Bone marrow (tissue), 2 donors: Measurements from ENCODE around the gene DICER1.
A peak's percentile ranks its signal among the peaks of the same experiment; 100 is the strongest.
"Not testable (repeated sequence)": the region's sequence is repeated elsewhere in the genome, so short reads cannot be mapped to it uniquely, and the experiment has no call there.

Source experiments
- DNase-seq, 2 donors: peaks; one replicate each; lab custom pipeline; 2025; lab: John Stamatoyannopoulos, UW

Gene DICER1

GRCh38 chr14:95150910-95151309, 6.4 kb downstream of the DICER1 start:
- no peak for DNase-seq

DNA sequence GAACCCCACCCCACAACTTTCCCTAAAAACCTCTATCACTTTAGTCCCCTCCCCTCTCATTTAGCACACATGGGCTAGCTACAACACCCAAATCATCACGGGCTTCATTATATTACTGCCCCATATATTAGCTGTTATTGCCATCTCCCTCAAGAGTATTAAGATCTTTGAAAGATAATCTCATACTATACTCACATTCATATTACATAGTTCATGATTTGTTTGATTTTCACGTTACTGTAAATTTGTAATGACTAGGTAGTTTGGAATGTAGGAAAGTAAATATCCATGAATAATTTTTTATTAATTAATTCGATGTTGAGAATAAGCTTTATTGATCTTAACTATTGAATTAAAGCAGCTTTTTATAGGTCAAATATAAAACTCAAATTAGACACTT, 7.9 kb downstream of the DICER1 start:
- no peak for DNase-seq

GRCh38 chr14:95147597-95147996, 9.7 kb downstream of the DICER1 start:
- no peak for DNase-seq

DNA sequence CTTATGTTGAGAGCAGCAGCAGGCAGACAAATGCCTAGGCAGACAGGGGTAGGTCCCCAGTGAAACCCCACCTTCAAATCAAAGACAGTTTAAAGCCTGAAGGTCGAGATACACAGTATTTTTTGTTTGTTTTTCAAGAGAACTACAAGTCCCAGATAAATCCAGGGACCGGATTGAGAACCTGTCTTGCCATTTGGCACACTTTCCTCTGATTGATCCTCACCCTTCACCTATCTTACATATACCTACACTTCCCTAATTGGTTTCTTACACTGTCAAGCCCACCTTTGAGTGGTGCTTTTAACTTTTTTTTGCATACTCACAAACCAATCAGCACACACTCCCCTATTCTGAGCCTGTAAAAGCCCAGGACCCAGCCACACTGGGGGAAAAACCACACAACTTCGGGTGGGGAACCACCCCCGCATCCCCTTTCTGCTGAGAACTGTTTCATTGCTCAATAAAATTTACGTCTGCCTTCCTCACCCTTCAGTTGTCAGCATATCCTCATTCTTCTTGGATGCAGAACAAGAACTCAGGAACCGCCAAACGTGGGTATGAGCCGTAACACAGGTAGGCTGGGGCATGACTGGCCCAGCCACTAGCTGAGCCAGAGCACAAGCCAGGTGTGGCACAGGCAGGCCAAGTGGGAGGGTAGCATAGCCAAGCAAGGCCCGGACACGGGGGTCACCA, 11.1 kb downstream of the DICER1 start:
- DNase-seq: no peak

- no peak for DNase-seq
These were observed 12.5 kb downstream of the DICER1 start for GRCh38 chr14:95144849-95145248.

DNA sequence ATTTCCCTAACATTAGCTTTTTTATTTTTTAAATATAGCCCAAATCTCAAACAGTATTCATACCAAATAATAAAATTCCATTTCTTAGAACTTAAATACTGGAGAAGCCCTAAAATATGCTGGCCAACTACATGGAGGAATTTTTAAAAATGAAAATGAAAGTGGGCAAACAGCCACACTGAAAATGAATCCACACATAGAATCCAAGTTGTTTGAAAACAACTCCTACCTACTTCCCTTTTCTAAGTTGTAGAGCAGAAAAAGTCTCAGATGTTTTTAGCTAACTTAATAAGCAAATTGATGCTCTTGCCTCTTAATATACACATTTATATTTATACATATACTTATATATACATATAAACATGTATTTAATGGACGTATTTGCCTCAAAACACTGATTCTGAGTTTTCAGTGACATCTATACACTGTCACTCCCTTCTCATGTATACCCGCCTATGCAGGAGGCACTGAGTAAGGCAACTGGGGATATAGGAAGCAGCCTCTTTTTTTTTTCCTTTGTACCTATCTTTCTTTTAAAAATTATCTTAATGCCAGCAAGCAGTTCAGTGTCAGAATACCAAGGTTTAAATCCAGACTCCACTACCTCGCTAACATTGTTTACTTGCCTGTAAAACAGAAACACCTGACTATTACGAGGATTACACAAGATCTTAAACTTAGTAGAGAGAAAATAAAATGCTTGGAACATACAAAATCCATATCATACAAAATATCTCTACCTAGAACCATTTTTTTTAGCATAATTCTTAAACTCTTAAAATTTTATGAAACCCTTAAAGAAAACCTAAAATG, 13.3 kb downstream of the DICER1 start:
- DNase-seq: peak in 1 of 2 donors; percentile 56

- DNase-seq: no peak
These were observed 15.1 kb downstream of the DICER1 start for GRCh38 chr14:95142208-95142607.

GRCh38 chr14:95141684-95142083, 15.6 kb downstream of the DICER1 start:
- DNase-seq: no peak

DNA sequence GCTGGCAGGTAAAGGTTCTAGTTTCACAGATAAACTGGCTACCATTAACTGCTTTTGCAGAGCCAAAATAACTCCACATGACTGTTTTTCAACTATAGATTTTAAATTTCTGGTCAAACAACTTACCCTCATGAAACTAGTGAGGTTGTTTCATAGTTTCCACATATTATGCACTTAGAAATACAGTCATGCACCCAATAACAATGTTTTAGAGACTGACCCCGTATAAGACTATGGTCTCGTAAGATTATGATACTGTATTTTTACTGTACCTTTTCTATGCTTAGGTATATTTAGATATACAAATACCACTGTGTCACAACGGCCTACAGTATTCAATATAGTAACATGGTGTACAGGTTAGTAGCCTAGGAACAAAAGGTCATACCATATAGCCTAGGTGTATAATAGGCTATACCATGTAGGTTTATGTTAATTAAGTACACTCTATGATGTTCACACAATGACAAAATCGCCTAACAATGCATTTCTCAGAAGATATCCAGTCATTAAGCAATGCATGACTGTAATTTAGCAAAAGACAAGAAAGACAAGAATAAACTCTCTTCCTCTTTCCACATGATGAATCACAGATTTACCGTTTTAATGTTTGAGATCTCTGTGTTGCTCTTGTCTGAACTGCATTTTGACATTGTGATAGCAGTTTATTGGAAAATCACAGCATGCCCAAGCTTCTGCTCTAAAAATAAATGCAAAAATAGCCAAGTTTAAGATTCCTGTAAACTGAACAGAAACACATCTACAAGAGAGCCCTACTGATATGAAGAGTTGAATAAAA, 17.1 kb downstream of the DICER1 start:
- peak in 1 of 2 donors; percentile 70 for DNase-seq

GRCh38 chr14:95138876-95139275, 18.5 kb downstream of the DICER1 start:
- DNase-seq: no peak

- DNase-seq: not testable (repeated sequence)
These were observed 18.9 kb downstream of the DICER1 start for GRCh38 chr14:95138455-95138854.

- no peak for DNase-seq
These were observed 19.5 kb downstream of the DICER1 start for GRCh38 chr14:95137804-95138167.

DNA sequence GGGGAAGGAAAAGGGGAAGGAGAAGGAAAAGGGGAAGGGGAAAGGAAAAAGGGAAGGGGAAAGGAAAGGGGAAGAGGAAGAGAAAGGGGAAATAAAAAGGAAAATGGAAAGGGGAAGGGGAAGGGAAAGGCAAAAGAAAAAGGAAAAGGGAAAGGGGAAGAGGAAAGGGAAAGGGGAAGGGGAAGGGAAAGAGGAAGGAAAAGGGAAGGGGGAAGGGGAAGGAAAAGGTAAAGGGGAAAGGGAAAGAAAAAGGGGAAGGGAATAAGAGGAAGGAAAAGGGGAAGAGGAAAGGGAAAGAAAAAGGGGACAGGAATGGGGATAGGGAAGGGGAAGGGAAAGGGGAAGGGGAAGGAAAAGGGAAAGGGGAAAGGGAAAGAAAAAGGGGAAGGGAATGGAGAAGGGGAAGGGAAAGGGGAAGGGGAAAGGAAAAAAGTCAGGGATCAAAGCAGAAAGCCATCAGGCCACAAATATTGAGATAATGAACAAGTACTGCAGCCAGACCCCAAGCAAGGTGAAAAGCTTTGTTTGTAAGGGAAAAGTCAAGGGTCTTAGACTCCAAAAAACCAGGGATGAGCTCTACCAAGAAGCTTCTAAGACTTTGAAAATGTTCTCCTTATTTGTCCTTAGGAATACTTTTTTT, 20.0 kb downstream of the DICER1 start:
- DNase-seq: no peak

GRCh38 chr14:95136631-95137030, 20.7 kb downstream of the DICER1 start:
- no peak for DNase-seq

DNA sequence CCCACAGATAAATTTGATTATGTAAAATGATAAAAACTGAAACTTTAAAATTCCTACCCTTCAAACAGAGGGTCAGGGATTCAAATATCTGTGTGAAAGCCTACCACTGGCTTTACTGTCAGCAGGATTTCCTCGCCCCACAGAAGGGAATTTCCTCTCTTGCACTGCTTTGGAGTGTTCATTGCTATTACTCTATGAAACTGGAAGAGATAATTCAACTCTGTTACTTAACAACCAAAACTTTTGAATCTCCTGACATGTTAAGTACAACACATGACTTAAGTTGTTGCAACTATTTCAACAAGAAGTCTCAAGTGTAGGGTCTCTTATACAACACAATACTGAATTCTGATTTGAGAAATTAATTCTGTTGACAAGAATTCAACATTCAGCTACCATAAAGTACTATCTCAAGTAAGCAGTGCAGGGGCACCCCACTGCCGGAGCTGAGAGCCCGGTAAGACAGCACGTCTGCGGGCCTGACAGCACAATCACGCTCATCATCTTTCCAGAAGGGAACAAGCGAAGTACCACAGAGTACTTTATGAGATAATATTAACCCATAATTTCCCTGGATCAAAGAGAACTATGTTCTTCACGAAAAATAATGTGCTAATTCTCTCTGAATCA, 22.9 kb downstream of the DICER1 start:
- DNase-seq: no peak

GRCh38 chr14:95133282-95133681, 24.0 kb downstream of the DICER1 start:
- DNase-seq: no peak

DNA sequence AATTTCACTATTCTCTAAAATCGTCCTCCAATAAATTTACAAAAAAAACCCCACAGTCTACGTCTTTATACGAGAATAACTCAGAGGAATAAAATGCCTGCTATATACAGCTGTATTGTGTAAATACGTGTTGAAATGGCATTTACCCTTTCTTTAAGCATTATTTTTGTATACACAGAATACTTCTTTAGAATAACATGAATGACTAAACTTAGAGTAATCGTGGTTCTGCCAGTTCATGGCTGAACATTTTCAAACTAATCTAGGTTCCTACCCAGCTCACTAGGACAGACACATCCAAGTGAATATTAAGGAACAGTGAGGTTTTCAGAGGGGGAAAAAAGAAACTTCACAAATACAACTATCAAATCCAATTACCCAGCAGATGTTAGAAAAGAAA, 24.6 kb downstream of the DICER1 start:
- no peak for DNase-seq

GRCh38 chr14:95130549-95130948, 26.8 kb downstream of the DICER1 start:
- DNase-seq: no peak

DNA sequence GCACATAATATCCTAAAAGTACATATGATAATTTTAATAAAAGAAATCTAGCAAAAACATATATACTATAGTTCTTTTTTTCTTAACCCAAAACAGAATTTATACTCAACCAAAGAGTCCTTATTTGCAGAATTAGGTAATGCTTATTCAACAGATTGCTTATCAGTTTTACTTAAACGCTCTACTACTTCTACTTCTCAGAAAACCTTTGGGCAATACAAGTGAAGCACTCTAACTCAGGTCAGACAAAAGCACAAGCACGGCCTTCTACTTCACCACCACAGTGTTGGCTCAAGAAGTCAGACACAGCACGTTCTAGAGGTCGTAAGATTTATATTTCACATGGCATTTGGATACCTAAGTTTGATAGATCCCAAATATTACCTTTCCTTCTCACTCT, 29.2 kb downstream of the DICER1 start:
- no peak for DNase-seq

DNA sequence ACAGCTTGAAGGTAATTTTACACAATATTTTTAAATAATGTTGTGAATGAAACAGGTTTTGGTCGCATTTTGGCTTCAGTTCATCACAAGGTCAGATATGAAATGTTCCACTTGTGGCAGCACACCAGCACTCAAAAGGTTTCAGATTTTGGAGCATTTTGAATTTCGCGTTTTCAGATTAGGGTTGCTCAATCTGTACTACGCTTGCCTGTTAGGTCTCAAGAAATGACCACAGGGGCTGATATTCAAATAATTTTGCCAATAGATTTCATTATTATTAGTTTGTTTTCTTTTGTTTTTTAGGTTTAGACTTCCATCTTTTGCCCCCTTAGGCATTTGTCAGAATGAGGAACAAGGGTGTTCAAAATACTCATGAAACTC, 29.8 kb downstream of the DICER1 start:
- DNase-seq: no peak

GRCh38 chr14:95126906-95127530, 30.3 kb downstream of the DICER1 start:
- no peak for DNase-seq
